IMR-90 (cell line): ENCODE results near the gene ZNF488. TPM values are rescaled to one million over a fixed set of nuclear protein-coding genes. Genes with fewer than 3 reads are reported as not detected.

ENCODE experiments used
- ATAC-seq: fragments of 200-7000 bp; cut with Tn5 transposase; 2 replicates; pipeline ENCODE4 v1.9.1; 2020; ENCODE audit warnings: low read depth, mild to moderate bottlenecking, moderate library complexity
- BruUV-seq: library from RNA; stranded (reverse); fragments of 400-500 nt; replicated peaks from 2 replicates; lab custom pipeline; 2021; lab: Mats Ljungman, UMichigan
- CTCF ChIA-PET: fragments of 300-600 bp; formaldehyde crosslinking; extraction: SDS; loops from one replicate; lab custom pipeline; 2021; ENCODE audit warnings: antibody characterized with exemption; lab: Yijun Ruan, JAX
- POLR2A ChIA-PET: fragments of 300-600 bp; sonication (Branson Sonifier 250); formaldehyde crosslinking; loops from one replicate; lab custom pipeline; 2022; ENCODE audit warnings: antibody characterized with exemption; ENCODE audit not compliant: unreplicated experiment; lab: Charles Lee
- DNase-seq: peaks from one replicate; pipeline ENCODE4 v3.0.0; 2013
- H2AFZ ChIP-seq: replicated peaks from 2 replicates; pipeline ENCODE3; 2013; ENCODE audit warnings: low read length, mild to moderate bottlenecking; ENCODE audit not compliant: poor library complexity
- H2AK5ac ChIP-seq: 2 replicates; pipeline ENCODE4 v1.6.1; 2013; ENCODE audit warnings: low read depth, low read length, inconsistent platforms
- H2AK9ac ChIP-seq: replicated peaks from 2 replicates; pipeline ENCODE3; 2013; ENCODE audit warnings: mild to moderate bottlenecking, low read depth, low read length, moderate library complexity; ENCODE audit not compliant: poor library complexity
- H2BK120ac ChIP-seq: 2 replicates; pipeline ENCODE4 v1.6.1; 2013; ENCODE audit warnings: low read depth, low read length, inconsistent platforms
- H2BK15ac ChIP-seq: 3 replicates; pipeline ENCODE4 v1.6.1; 2013; ENCODE audit warnings: low read depth, low read length, inconsistent platforms
- H2BK20ac ChIP-seq: 2 replicates; pipeline ENCODE4 v1.6.1; 2013; ENCODE audit warnings: low read depth, mild to moderate bottlenecking, inconsistent platforms, low read length, moderate library complexity
- H2BK5ac ChIP-seq: 2 replicates; pipeline ENCODE4 v1.6.1; 2013; ENCODE audit warnings: mild to moderate bottlenecking, low read depth, low read length, inconsistent platforms; ENCODE audit not compliant: poor library complexity, severe bottlenecking
- H3K14ac ChIP-seq: replicated peaks from 2 replicates; pipeline ENCODE4 v1.6.1; 2013; ENCODE audit warnings: low read depth, low read length, inconsistent platforms
- H3K18ac ChIP-seq: 2 replicates; pipeline ENCODE4 v1.6.1; 2013; ENCODE audit warnings: low read depth, low read length, control low read depth
- H3K23ac ChIP-seq: 2 replicates; pipeline ENCODE4 v1.6.1; 2013; ENCODE audit warnings: low read depth, low read length, inconsistent platforms
- H3K27ac ChIP-seq: 2 replicates; pipeline ENCODE4 v1.5.1; 2013; ENCODE audit warnings: mild to moderate bottlenecking, control low read depth, low read length; ENCODE audit not compliant: insufficient read depth
- H3K27me3 ChIP-seq: 2 replicates; pipeline ENCODE4 v1.6.1; 2013; ENCODE audit warnings: low read length; ENCODE audit not compliant: control insufficient read depth, insufficient read depth
- H3K36me3 ChIP-seq: 2 replicates; pipeline ENCODE4 v1.6.1; 2013; ENCODE audit warnings: low read length, mixed read lengths; ENCODE audit not compliant: control insufficient read depth, insufficient read depth
- H3K4ac ChIP-seq: 2 replicates; pipeline ENCODE4 v1.6.1; 2013; ENCODE audit warnings: low read depth, low read length, inconsistent platforms
- H3K4me1 ChIP-seq: 2 replicates; pipeline ENCODE4 v1.6.1; 2013; ENCODE audit warnings: low read length, mixed read lengths; ENCODE audit not compliant: control insufficient read depth, insufficient read depth
- H3K4me2 ChIP-seq: 2 replicates; pipeline ENCODE4 v1.6.1; 2013; ENCODE audit warnings: low read depth, mild to moderate bottlenecking, control low read depth, low read length, moderate library complexity
- H3K4me3 ChIP-seq: 2 replicates; pipeline ENCODE4 v1.5.1; 2013; ENCODE audit warnings: low read depth, mild to moderate bottlenecking, control low read depth, low read length, moderate library complexity; ENCODE audit not compliant: insufficient read depth
- H3K56ac ChIP-seq: 2 replicates; pipeline ENCODE4 v1.6.1; 2013; ENCODE audit warnings: low read length, inconsistent platforms; ENCODE audit not compliant: insufficient read depth; ENCODE audit errors: extremely low read depth
- H3K79me1 ChIP-seq, 2 experiments: 2 replicates each; pipeline ENCODE4 v1.6.1; 2013; ENCODE audit warnings: low read length in 2 of 2, inconsistent platforms in 1 of 2, low read depth in 1 of 2
- H3K9ac ChIP-seq: 2 replicates; pipeline ENCODE4 v1.6.1; 2013; ENCODE audit warnings: low read depth, low read length, control low read depth
- H3K9me1 ChIP-seq: 2 replicates; pipeline ENCODE4 v1.6.1; 2013; ENCODE audit warnings: low read length, inconsistent platforms; ENCODE audit not compliant: insufficient read depth
- H3K9me3 ChIP-seq: 2 replicates; pipeline ENCODE4 v1.6.1; 2013; ENCODE audit warnings: low read length; ENCODE audit not compliant: control insufficient read depth, insufficient read depth
- H4K20me1 ChIP-seq: 2 replicates; pipeline ENCODE4 v1.6.1; 2013; ENCODE audit warnings: low read length, inconsistent platforms; ENCODE audit not compliant: insufficient read depth
- H4K5ac ChIP-seq: 2 replicates; pipeline ENCODE4 v1.6.1; 2013; ENCODE audit warnings: mild to moderate bottlenecking, low read depth, low read length, control low read depth
- H4K8ac ChIP-seq, 2 experiments: 2 replicates each; pipeline ENCODE4 v1.6.1; 2013; ENCODE audit warnings: low read depth in 2 of 2, low read length in 2 of 2, control low read depth in 1 of 2, inconsistent platforms in 1 of 2
- H4K91ac ChIP-seq: 2 replicates; pipeline ENCODE4 v1.6.1; 2013; ENCODE audit warnings: low read depth, low read length, inconsistent platforms; ENCODE audit not compliant: insufficient read depth
- BHLHE40 ChIP-seq: fragments of 150-350 bp; IDR thresholded peaks from 2 replicates; pipeline ENCODE4 v1.6.1; 2016; ENCODE audit warnings: mild to moderate bottlenecking, low read depth, low read length
- CEBPB ChIP-seq: IDR thresholded peaks from 2 replicates; pipeline ENCODE4 v1.6.1; 2012; ENCODE audit warnings: low read depth, low read length, improper control_type of control experiment
- CHD1 ChIP-seq: IDR thresholded peaks from 2 replicates; pipeline ENCODE4 v1.6.1; 2012; ENCODE audit warnings: low read depth, low read length, improper control_type of control experiment
- ELK1 ChIP-seq: fragments of 150-350 bp; IDR thresholded peaks from 2 replicates; pipeline ENCODE4 v1.6.1; 2016; ENCODE audit warnings: low read depth, mild to moderate bottlenecking, low read length, moderate library complexity, borderline replicate concordance
- MAFK ChIP-seq: IDR thresholded peaks from 2 replicates; pipeline ENCODE4 v1.6.1; 2012; ENCODE audit warnings: low read depth, low read length, improper control_type of control experiment
- MXI1 ChIP-seq: IDR thresholded peaks from 2 replicates; pipeline ENCODE4 v1.6.1; 2012; ENCODE audit warnings: low read depth, mild to moderate bottlenecking, low read length, moderate library complexity, borderline replicate concordance
- POLR2A ChIP-seq: IDR thresholded peaks from 2 replicates; pipeline ENCODE4 v1.6.1; 2012; ENCODE audit warnings: mild to moderate bottlenecking, low read depth, low read length
- RCOR1 ChIP-seq: IDR thresholded peaks from 2 replicates; pipeline ENCODE4 v1.6.1; 2012; ENCODE audit warnings: mild to moderate bottlenecking, low read length, improper control_type of control experiment; ENCODE audit not compliant: insufficient replicate concordance
- RFX5 ChIP-seq: IDR thresholded peaks from 2 replicates; pipeline ENCODE4 v1.8.0; 2012; ENCODE audit warnings: low read depth, mild to moderate bottlenecking, low read length, moderate library complexity
- WGBS, 2 experiments: methylation state at CpG; one replicate each; pipeline versions ENCODE4 v1.1.5 to v1.1.7; 2013; ENCODE audit warnings: missing lambda C conversion rate in 2 of 2; ENCODE audit not compliant: insufficient read length in 1 of 2; ENCODE audit errors: extremely low coverage in 2 of 2; 5-methylcytosine and 5-hydroxymethylcytosine counted together
- dilution Hi-C: fragments of 300-500 bp; cut with HindIII; formaldehyde crosslinking; loops from one replicate; pipeline ENCODE4 v1.14.3; 2018; ENCODE audit warnings: low sequenced_read_pairs; ENCODE audit not compliant: unreplicated experiment
- in situ Hi-C: fragments of 300-500 bp; cut with MboI; formaldehyde crosslinking; loops from 3 replicates; pipeline ENCODE4 v1.14.3; 2019; ENCODE audit warnings: low sequenced_read_pairs, inconsistent platforms, mixed read lengths
- intact Hi-C: fragments of 100-400 bp; cut with micrococcal nuclease; formaldehyde crosslinking; loops from 2 replicates; pipeline ENCODE4 v1.10.0; 2022
- polyA plus RNA-seq, 3 experiments: library from polyadenylated mRNA; depleted of rRNA; stranded (reverse); fragments of >200 nt; gene quantifications; 2 replicates each; pipeline ENCODE4 v1.2.3, GENCODE V29; 2012; ENCODE audit warnings: low replicate concordance in 1 of 3
- total RNA-seq: library from RNA; depleted of rRNA; stranded (reverse); fragments of >200 nt; gene quantifications from 2 replicates; pipeline ENCODE4 v1.2.3, GENCODE V29; 2012

Gene ZNF488
- total and polyA plus RNA-seq, 2 of the 4 experiments (the other 2 are of a cell fraction): under 0.01 to 0.14 TPM

DNA sequence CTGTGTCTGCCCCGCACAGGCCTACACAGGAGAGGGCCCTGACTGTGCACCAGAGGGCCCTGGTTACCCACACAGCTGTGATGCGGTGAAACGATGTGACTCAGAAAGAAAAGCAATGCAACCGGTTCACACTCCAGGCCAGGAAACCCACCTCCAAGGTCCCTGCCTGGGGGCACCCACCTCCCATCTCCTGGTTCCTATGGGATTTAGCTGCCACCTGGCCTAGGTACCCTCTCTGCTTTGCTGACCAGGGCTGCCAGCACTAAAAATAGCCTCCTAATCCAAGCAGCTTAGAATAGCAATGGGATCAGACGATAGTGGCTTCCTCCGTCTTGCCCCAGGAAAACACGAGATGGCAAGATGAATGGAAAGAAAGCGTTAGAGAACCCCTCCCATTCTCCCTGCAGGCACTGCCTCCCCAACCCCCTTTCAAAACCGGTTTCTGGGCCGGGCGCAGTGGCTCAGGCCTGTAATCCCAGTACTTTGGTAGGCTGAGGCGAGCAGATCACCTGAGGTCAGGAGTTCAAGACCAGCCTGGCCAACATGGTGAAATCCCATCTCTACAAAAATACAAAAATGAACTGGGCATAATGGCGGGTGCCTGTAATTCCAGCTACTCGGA, 23.6 kb downstream of the ZNF488 start:
- in situ Hi-C loops: no loop called here
- 100% methylated on average over 1 of the region's 14 CpGs; no CpG with 5 or more reads in 1 of the 2 experiments for WGBS, 2 experiments
- CTCF ChIA-PET: no interaction called here

More for the DNA sequence above, 23.6 kb downstream of the ZNF488 start:
- DNase-seq (no peak), ATAC-seq (no peak)
- Histone ChIP-seq H3K9me1 (no peaks in the 10 kb centered on the region; the same call in 1 of the 2 replicates), H2AK9ac (no peak overlapping the region), H2BK20ac (no peak overlapping the region), H4K91ac (no peak overlapping the region), H2BK5ac (no peak overlapping the region), H3K79me1 (no peaks in the 10 kb centered on the region), H4K20me1 (no peaks in the 10 kb centered on the region), H2BK15ac (no peak overlapping the region), H3K27me3 (peaks cover 30% of the 10 kb centered on the region), H2AK5ac (no peak overlapping the region), H3K14ac (no peak overlapping the region), H3K56ac (no peak overlapping the region), H4K8ac (no peak overlapping the region), H3K4me2 (no peak overlapping the region), H3K36me3 (no peaks in the 10 kb centered on the region), H3K4me3 (no peak overlapping the region), H2BK120ac (no peak overlapping the region), H3K27ac (no peak overlapping the region), H3K4me1 (no peaks in the 10 kb centered on the region), H3K23ac (no peak overlapping the region), H3K4ac (no peak overlapping the region), H3K9ac (no peak overlapping the region), H3K9me3 (no peaks in the 10 kb centered on the region), H3K18ac (no peak overlapping the region), H4K5ac (no peak overlapping the region), H2AFZ (no peak overlapping the region)
- POLR2A ChIA-PET: no interaction called here
- BruUV-seq: no TSS peak
- TF ChIP-seq CHD1 (no peak), MAFK (no peak), POLR2A (no peak), BHLHE40 (no peak), CEBPB (no peak), ELK1 (no peak), RFX5 (no peak), RCOR1 (no peak), MXI1 (no peak)
- intact Hi-C loops: loop anchor here (2.0 kb wide), 1 partner anchor 78 kb away; no protein-coding TSS in a partner anchor
- dilution Hi-C loops: no loop called here
